22Rv1 (cell line): ENCODE results near the gene NEURL2.

Experiments
- CTCF ChIP-seq: fragments of 450-650 bp; IDR thresholded peaks from 2 replicates; pipeline ENCODE4 v1.5.1; 2017; ENCODE audit warnings: mild to moderate bottlenecking
- ZFX ChIP-seq: fragments of 450-650 bp; IDR thresholded peaks from 2 replicates; pipeline ENCODE4 v1.6.1; 2017; ENCODE audit warnings: antibody characterized with exemption, borderline replicate concordance

DNA sequence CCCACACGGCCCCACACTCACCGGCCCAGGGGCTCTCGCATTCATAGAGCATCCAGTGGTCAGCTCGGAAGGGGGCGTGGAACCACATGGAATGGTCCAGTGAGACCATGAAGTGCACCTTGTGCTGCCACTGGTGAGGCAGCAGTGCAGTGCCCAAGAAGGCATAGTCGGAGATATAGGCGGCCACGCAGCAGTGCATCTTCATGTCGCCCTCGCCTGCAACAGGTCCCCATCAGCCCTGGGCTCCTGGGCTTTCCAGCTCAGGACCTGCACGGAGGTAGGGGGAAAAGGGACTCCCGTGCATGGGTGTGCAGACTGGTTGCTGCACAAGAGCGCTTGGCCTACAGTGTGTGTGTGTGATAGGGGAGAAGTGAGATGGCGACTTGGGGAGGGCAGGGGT, 47.5 kb downstream of the NEURL2 start:
- TF ChIP-seq CTCF (no peak), ZFX (no peak)
